GM12874 (cell line): ENCODE measurements around the gene GJC2.

Experiments used
- CTCF ChIP-seq: IDR thresholded peaks from 2 replicates; pipeline ENCODE4 v1.5.1; 2011; ENCODE audit warnings: low read depth, mild to moderate bottlenecking, control low read depth, low read length, moderate library complexity; ENCODE audit not compliant: insufficient read depth

GJC2 gene

GRCh38 chr1:228120351-228120750 lies 29.4 kb upstream of the GJC2 start:
- TF ChIP-seq CTCF = no peak

- TF ChIP-seq CTCF = no peak
Observed at GRCh38 chr1:228120857-228121489, 28.8 kb upstream of the GJC2 start.

- TF ChIP-seq CTCF = no peak
Observed at GRCh38 chr1:228122921-228123441, 26.7 kb upstream of the GJC2 start.

- no peak for TF ChIP-seq CTCF
Observed at GRCh38 chr1:228123505-228123904, 26.2 kb upstream of the GJC2 start.

GRCh38 chr1:228125185-228125584 lies 24.5 kb upstream of the GJC2 start:
- TF ChIP-seq CTCF = no peak

GRCh38 chr1:228131766-228132165 lies 18.0 kb upstream of the GJC2 start:
- no peak for TF ChIP-seq CTCF

- TF ChIP-seq CTCF = no peak
Observed at GRCh38 chr1:228134591-228134990, 15.1 kb upstream of the GJC2 start.
